LNCaP clone FGC (cell line): ENCODE data around the gene XXYLT1.
"Not testable (repeated sequence)": the region's sequence is repeated elsewhere in the genome, so short reads cannot be mapped to it uniquely, and the experiment has no call there.

ENCODE experiments used
- DNase-seq: peaks from one replicate; pipeline ENCODE4 v3.0.0-alpha.2; 2011; ENCODE audit warnings: low read depth
- H3K4me3 ChIP-seq: 2 replicates; pipeline ENCODE4 v1.5.1; 2011; ENCODE audit warnings: mild to moderate bottlenecking, low read depth, low read length, control low read depth
- TF ChIP-seq, protein P1 (sequence below): IDR thresholded peaks from 2 replicates; pipeline ENCODE4 v1.5.1; 2012; ENCODE audit warnings: mild to moderate bottlenecking; ENCODE audit not compliant: control insufficient read depth, insufficient read depth; ENCODE audit errors: extremely low read depth

XXYLT1 gene

DNA sequence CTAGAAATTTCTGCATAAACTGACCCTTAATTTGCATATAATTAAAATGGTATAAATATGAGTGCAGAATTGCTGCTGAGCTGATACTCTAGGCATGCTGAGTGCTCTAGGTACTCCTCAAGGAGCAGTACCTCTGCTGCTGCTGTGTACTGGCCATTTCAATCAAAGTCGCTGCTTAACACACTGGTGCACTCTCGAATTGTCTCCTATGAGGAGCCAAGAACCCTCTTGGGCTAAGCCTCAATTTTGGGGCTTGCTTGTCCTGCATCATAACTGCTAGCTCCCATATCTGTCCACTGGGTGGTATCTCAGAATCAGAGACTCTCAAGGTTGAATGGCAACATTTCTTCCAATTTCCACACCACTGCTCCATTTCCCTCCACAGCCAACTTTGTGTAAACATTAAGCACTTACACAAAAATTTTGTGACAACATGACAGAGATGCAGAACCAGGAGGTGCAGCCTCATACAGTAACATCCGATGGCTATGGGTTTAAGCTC, 82.5 kb downstream of the XXYLT1 start:
- no peak overlapping the region for H3K4me3 ChIP-seq
- TF ChIP-seq, protein P1, sequence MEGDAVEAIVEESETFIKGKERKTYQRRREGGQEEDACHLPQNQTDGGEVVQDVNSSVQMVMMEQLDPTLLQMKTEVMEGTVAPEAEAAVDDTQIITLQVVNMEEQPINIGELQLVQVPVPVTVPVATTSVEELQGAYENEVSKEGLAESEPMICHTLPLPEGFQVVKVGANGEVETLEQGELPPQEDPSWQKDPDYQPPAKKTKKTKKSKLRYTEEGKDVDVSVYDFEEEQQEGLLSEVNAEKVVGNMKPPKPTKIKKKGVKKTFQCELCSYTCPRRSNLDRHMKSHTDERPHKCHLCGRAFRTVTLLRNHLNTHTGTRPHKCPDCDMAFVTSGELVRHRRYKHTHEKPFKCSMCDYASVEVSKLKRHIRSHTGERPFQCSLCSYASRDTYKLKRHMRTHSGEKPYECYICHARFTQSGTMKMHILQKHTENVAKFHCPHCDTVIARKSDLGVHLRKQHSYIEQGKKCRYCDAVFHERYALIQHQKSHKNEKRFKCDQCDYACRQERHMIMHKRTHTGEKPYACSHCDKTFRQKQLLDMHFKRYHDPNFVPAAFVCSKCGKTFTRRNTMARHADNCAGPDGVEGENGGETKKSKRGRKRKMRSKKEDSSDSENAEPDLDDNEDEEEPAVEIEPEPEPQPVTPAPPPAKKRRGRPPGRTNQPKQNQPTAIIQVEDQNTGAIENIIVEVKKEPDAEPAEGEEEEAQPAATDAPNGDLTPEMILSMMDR = 0 out of 2 replicates have a peak, but pooled peaks have one; percentile 0
- no peak for DNase-seq

DNA sequence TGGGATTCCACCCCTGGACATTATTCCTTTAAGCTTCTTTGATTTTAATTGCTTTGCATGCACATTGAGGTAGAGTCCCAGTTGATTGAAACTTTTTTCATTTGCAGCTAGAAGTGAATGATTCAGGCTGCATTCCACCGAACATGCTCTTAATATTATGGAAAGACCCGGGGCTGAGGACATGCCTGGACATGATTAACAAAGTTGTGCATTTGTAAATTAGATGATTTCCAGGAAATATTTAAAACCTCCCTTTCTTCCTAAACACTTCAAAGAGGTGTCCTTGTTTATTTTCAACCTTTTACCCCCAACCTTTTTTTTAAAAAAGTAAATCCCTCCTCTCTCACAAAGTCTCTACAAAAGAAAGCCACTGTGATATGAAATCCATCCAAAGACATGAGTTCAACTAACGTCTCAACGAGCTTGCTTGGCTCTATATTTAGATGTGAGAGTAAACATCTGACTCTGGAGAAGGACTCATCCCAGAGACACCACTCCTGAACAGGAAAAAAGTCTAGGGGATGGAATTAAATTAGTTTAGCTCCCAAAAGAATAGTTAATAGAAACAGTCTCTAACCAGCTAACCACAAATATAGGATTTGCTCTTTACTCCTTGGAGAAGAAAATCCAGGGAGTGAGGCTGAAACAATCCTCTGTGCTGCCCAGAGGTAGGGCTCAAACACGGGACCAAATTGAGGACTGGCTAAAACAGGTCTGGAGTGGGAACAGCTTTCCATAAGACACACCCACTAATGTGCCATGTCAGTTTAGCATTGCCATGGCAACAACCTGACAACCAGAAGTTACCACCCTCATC, 83.1 kb downstream of the XXYLT1 start:
- TF ChIP-seq, protein P1 = no peak
- no peak for DNase-seq

DNA sequence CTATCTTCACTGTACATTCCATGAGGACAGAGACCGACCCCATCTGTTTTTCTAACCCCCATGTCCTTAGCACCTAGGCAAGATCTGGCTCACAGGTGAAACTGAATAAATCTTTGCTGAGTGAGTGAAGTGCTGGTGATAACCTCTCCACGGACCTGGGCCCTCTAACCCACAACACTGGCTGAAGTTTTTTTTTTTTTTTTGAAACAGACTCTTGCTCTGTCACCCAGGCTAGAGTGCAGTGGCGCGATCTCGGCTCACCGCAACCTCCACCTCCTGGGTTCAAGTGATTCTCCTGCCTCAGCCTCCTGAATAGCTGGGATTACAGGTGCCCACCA, 84.3 kb downstream of the XXYLT1 start:
- H3K4me3 ChIP-seq, DNase-seq: not testable (repeated sequence)

More for the DNA sequence above, 83.1 kb downstream of the XXYLT1 start:
- no peak overlapping the region for H3K4me3 ChIP-seq

DNA sequence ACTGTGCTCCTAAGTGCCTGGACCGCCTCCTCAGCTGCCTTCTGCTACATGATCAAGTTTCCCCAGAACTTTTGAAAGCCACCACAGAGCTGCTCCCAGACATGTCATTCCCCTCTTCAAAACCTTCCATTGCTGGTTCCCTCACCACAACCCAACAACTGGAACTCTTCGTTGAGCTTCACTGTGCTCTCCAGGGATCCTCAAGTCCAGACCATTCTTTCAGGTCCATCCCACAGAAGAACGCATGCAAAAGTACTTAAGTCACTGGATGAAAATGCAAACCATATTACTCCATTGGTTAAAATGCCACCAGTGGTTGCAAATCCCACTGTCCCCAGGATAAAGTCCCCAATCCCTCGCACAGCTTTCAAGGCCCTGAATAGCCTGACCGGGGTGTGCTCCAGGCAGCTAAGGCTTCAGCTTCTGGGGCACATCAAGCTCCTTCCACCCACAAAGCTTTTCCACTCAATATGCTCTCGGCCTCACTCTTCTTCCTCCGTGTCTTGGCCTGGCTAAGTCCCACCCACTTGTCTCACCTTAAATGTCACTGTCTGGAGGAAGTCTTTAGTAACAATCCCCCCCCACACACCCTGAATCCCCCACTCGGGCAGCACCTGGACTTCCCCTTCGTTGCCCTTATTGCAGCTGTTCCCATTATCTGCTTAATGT, 84.8 kb downstream of the XXYLT1 start:
- no peak for DNase-seq
- H3K4me3 ChIP-seq = no peak overlapping the region
- TF ChIP-seq, protein P1 = no peak

DNA sequence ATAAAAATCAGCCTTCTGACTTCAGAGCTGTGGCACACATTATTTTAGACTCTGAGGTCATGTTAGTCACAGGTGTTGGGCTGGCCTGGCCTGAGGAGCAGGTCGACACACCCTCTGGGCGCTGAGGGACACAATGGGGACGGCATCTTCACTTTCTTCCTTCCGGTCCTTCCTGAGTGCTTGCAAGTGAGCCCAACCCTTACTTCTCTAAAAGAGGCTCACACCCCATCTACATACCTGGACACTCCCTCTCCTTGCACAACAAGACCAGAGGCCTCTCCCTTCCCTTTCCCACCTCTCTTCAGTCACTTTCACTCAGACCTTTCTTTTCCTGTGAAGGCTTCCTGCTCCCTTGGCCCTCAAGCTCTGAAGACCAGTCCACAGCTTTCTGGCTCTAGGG, 85.4 kb downstream of the XXYLT1 start:
- DNase-seq = no peak
- TF ChIP-seq, protein P1 = no peak
- H3K4me3 ChIP-seq = no peak overlapping the region

DNA sequence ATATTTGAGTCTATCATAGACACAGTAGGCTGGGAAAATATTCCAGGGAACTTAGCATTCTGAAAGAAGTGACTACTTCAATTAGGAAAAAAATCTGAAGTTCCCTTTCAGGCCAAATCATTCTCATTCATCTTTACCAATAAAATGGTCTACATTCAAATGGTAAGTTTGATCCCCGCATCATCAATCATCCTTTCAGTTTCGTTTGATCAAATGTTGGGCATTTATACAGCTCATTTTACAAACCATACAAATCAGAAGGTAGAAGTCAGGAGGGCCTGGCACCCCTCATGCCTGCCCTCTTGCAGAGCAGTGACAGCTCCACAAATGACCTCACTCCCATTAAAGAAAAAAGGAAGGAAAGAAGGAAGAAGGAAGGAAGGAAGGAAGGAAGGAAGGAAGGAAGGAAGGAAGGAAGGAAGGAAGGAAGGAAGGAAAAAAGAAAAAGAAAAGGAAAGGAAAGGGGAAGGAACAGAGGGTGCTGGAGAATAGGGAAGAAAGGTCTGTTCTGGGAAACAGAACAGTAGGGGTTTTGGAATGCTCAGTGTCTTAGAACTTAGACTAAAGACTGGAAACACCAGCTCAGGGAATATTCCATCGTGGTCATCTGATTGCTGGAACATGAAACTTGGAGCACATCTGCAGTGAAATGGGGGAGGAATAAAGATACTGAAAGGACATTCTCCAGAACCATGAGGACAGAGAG, 86.1 kb downstream of the XXYLT1 start:
- TF ChIP-seq, protein P1 = no peak

More for the DNA sequence above, 86.1 kb downstream of the XXYLT1 start:
- no peak overlapping the region for H3K4me3 ChIP-seq
- no peak for DNase-seq
